Measurements from ENCODE around the gene NCAM2.

NCAM2 gene

GRCh38 chr21:20994790-20995189 lies 3.4 kb upstream of the NCAM2 start:
- no peak for DNase-seq (ENCODE audit: low read depth)
- TF ChIP-seq CTCF (IDR thresholded peaks at IDR 0.05; ENCODE audit: control insufficient read depth, extremely low read depth, insufficient read depth), result no peak

GRCh38 chr21:20996421-20997310 lies 1.5 kb upstream of the NCAM2 start:
- H3K4me3 ChIP-seq (ENCODE audit: low read depth, low read length), result no peak overlapping the region
- DNase-seq (ENCODE audit: low read depth), result no peak
- no peak for TF ChIP-seq CTCF (IDR thresholded peaks at IDR 0.05; ENCODE audit: control insufficient read depth, extremely low read depth, insufficient read depth)

More at GRCh38 chr21:20994790-20995189, 3.4 kb upstream of the NCAM2 start:
- H3K4me3 ChIP-seq (ENCODE audit: low read depth, low read length), result no peak overlapping the region

GRCh38 chr21:20997311-20997635 lies 936 bp upstream of the NCAM2 start:
- DNase-seq (ENCODE audit: low read depth), result no peak
- no peak for TF ChIP-seq CTCF (IDR thresholded peaks at IDR 0.05; ENCODE audit: control insufficient read depth, extremely low read depth, insufficient read depth)
- no peak overlapping the region for H3K4me3 ChIP-seq (ENCODE audit: low read depth, low read length)

- peak overlapping the region; percentile 97 for H3K4me3 ChIP-seq (ENCODE audit: low read depth, low read length)
- peak; percentile 51 for DNase-seq (ENCODE audit: low read depth)
- no peak for TF ChIP-seq CTCF (IDR thresholded peaks at IDR 0.05; ENCODE audit: control insufficient read depth, extremely low read depth, insufficient read depth)
Measured at GRCh38 chr21:20998456-20998789, 214 bp downstream of the NCAM2 start.

GRCh38 chr21:20998886-20999285 lies 677 bp downstream of the NCAM2 start:
- TF ChIP-seq CTCF (IDR thresholded peaks at IDR 0.05; ENCODE audit: control insufficient read depth, extremely low read depth, insufficient read depth), result no peak
- peak overlapping the region; percentile 97 for H3K4me3 ChIP-seq (ENCODE audit: low read depth, low read length)
- DNase-seq (ENCODE audit: low read depth), result no peak

- DNase-seq (ENCODE audit: low read depth), result peak; percentile 37
- peak; percentile 76 for TF ChIP-seq CTCF (IDR thresholded peaks at IDR 0.05; ENCODE audit: control insufficient read depth, extremely low read depth, insufficient read depth)
- peak overlapping the region; percentile 97 for H3K4me3 ChIP-seq (ENCODE audit: low read depth, low read length)
Measured at GRCh38 chr21:20999659-21000058, 1.4 kb downstream of the NCAM2 start.

All from LNCaP clone FGC (cell line).